B cell (primary cell): ENCODE measurements around the gene NASP. TPM values are rescaled to one million over a fixed set of nuclear protein-coding genes. Genes with fewer than 3 reads are reported as not detected.
A peak's percentile ranks its signal among the peaks of the same experiment; 100 is the strongest.

Source experiments
- ATAC-seq: fragments of 200-7000 bp; cut with Tn5 transposase; one replicate; pipeline ENCODE4 v1.10.0; 2021; ENCODE audit warnings: low read depth, mild to moderate bottlenecking, moderate number of reproducible peaks, moderate library complexity
- CTCF ChIA-PET: fragments of 350-600 bp; sonication (Branson Sonifier 250); formaldehyde crosslinking; loops from one replicate; lab custom pipeline; 2021; ENCODE audit warnings: antibody characterized with exemption, inconsistent platforms; lab: Charles Lee
- POLR2A ChIA-PET: fragments of 350-600 bp; sonication (Branson Sonifier 250); formaldehyde crosslinking; loops from one replicate; lab custom pipeline; 2021; ENCODE audit warnings: antibody characterized with exemption; lab: Charles Lee
- DNase-seq: peaks from one replicate; pipeline ENCODE4 v3.0.0; 2013
- H2AFZ ChIP-seq: 2 replicates; pipeline ENCODE4 v1.6.1; 2012; ENCODE audit warnings: mild to moderate bottlenecking, low read depth, low read length; ENCODE audit not compliant: insufficient read depth, poor library complexity, severe bottlenecking
- H3K27ac ChIP-seq, 2 donors: 1 replicate in 1 of 2; 2 replicates in 1 of 2; pipeline ENCODE4 v1.5.1; 2012 to 2013; ENCODE audit warnings: low read length in 2 of 2, mild to moderate bottlenecking in 2 of 2, moderate library complexity in 1 of 2
- H3K27me3 ChIP-seq, 4 experiments: fragments of 200-600 bp in 1 of 4; sonication (generic) in 1 of 4; replicated peaks in 1 of 4; 1 replicate in 2 of 4; 2 replicates in 2 of 4; pipeline versions ENCODE4 v1.6.1 to v1.7.0; 2013 to 2016; ENCODE audit warnings: low read length in 3 of 4, mild to moderate bottlenecking in 2 of 4, mixed read lengths in 1 of 4, moderate library complexity in 1 of 4; ENCODE audit not compliant: insufficient read depth in 4 of 4, control insufficient read depth in 3 of 4; ENCODE audit errors: control extremely low read depth in 1 of 4
- H3K36me3 ChIP-seq, 2 experiments: replicated peaks in 1 of 2; 1 replicate in 1 of 2; 2 replicates in 1 of 2; pipeline versions ENCODE4 v1.6.1 to v1.7.1; 2013; ENCODE audit warnings: low read length in 1 of 2; ENCODE audit not compliant: insufficient read depth in 2 of 2, control insufficient read depth in 1 of 2; ENCODE audit errors: control extremely low read depth in 1 of 2, extremely low read depth in 1 of 2
- H3K4me1 ChIP-seq, 2 donors: fragments of 200-600 bp in 1 of 2; sonication (generic) in 1 of 2; 1 replicate in 1 of 2; 2 replicates in 1 of 2; pipeline versions ENCODE4 v1.5.1 to v1.6.1; 2013 to 2017; ENCODE audit warnings: low read length in 2 of 2; ENCODE audit not compliant: control insufficient read depth in 2 of 2, insufficient read depth in 2 of 2
- H3K4me2 ChIP-seq: replicated peaks from 2 replicates; pipeline ENCODE3; 2012; ENCODE audit warnings: mild to moderate bottlenecking, low read depth, low read length; ENCODE audit not compliant: poor library complexity, severe bottlenecking
- H3K4me3 ChIP-seq, 5 experiments: fragments of 200-600 bp in 1 of 5; sonication (generic) in 1 of 5; 1 replicate in 3 of 5; 2 replicates in 2 of 5; pipeline versions ENCODE4 v1.5.1 to v1.7.0; 2011 to 2016; ENCODE audit warnings: low read length in 4 of 5, mild to moderate bottlenecking in 4 of 5, low read depth in 2 of 5, control low read depth in 1 of 5, moderate library complexity in 1 of 5; ENCODE audit not compliant: insufficient read depth in 1 of 5; ENCODE audit errors: control extremely low read depth in 1 of 5, extremely low read depth in 1 of 5
- H3K79me2 ChIP-seq: fragments of 200-600 bp; sonication (generic); one replicate; pipeline ENCODE4 v1.6.0; 2016; ENCODE audit warnings: low read length; ENCODE audit not compliant: control insufficient read depth, insufficient read depth
- H3K9ac ChIP-seq: fragments of 200-600 bp; sonication (generic); 2 replicates; pipeline ENCODE4 v1.6.1; 2017; ENCODE audit warnings: mild to moderate bottlenecking, low read length, moderate library complexity
- H3K9me3 ChIP-seq, 3 donors: one replicate each; pipeline versions ENCODE4 v1.6.1 to v1.7.1; 2013; ENCODE audit warnings: low read length in 2 of 3; ENCODE audit not compliant: control insufficient read depth in 2 of 3, insufficient read depth in 1 of 3; ENCODE audit errors: control extremely low read depth in 1 of 3
- H4K20me1 ChIP-seq: 2 replicates; pipeline ENCODE4 v1.6.0; 2012; ENCODE audit warnings: mild to moderate bottlenecking, low read length; ENCODE audit not compliant: insufficient read depth, control insufficient read depth, poor library complexity, severe bottlenecking
- H3K27ac Mint-ChIP-seq: one replicate; pipeline ENCODE4 v1.8.0; 2021; ENCODE audit warnings: mixed read lengths
- H3K27me3 Mint-ChIP-seq: one replicate; pipeline ENCODE4 v1.8.0; 2021; ENCODE audit warnings: mixed read lengths
- H3K4me1 Mint-ChIP-seq: one replicate; pipeline ENCODE4 v1.8.0; 2021; ENCODE audit warnings: mixed read lengths
- H3K4me3 Mint-ChIP-seq: one replicate; pipeline ENCODE4 v1.8.0; 2021; ENCODE audit warnings: mixed read lengths
- H3K9me3 Mint-ChIP-seq: one replicate; pipeline ENCODE4 v1.8.0; 2022; ENCODE audit warnings: mixed read lengths; ENCODE audit not compliant: insufficient read depth
- EZH2 ChIP-seq: IDR thresholded peaks from 2 replicates; pipeline ENCODE4 v1.6.1; 2012; ENCODE audit warnings: borderline replicate concordance, low read depth, mild to moderate bottlenecking, moderate library complexity, low read length; ENCODE audit not compliant: insufficient read depth, poor library complexity, severe bottlenecking
- WGBS: methylation state at CpG from one replicate; pipeline ENCODE4 v1.1.5; 2013; ENCODE audit warnings: missing lambda C conversion rate; ENCODE audit not compliant: insufficient coverage; 5-methylcytosine and 5-hydroxymethylcytosine counted together
- intact Hi-C: fragments of 100-400 bp; cut with micrococcal nuclease; formaldehyde crosslinking; loops from one replicate; pipeline ENCODE4 v1.10.0; 2022
- polyA plus RNA-seq: library from polyadenylated mRNA; depleted of rRNA; stranded (reverse); fragments of >200 nt; gene quantifications from 2 replicates; pipeline ENCODE4 v1.2.3, GENCODE V29; 2012
- total RNA-seq, 2 donors: library from RNA; stranded (reverse); fragments of 120-200 nt in 1 of 2; gene quantifications; 1 replicate in 1 of 2; 2 replicates in 1 of 2; pipeline versions ENCODE4 v1.2.3 to v1.2.4, GENCODE V29; 2013 to 2022
- TF ChIP-seq, protein P1 (sequence below): fragments of 200-600 bp; IDR thresholded peaks from one replicate; pipeline ENCODE4 v1.8.0; 2022; ENCODE audit warnings: antibody characterized with exemption, mild to moderate bottlenecking

The NASP gene
- total and polyA plus RNA-seq, 2 donors (not counting 1 experiment from before 2014, with no cell fraction given), result 61.0 to 151 TPM

DNA sequence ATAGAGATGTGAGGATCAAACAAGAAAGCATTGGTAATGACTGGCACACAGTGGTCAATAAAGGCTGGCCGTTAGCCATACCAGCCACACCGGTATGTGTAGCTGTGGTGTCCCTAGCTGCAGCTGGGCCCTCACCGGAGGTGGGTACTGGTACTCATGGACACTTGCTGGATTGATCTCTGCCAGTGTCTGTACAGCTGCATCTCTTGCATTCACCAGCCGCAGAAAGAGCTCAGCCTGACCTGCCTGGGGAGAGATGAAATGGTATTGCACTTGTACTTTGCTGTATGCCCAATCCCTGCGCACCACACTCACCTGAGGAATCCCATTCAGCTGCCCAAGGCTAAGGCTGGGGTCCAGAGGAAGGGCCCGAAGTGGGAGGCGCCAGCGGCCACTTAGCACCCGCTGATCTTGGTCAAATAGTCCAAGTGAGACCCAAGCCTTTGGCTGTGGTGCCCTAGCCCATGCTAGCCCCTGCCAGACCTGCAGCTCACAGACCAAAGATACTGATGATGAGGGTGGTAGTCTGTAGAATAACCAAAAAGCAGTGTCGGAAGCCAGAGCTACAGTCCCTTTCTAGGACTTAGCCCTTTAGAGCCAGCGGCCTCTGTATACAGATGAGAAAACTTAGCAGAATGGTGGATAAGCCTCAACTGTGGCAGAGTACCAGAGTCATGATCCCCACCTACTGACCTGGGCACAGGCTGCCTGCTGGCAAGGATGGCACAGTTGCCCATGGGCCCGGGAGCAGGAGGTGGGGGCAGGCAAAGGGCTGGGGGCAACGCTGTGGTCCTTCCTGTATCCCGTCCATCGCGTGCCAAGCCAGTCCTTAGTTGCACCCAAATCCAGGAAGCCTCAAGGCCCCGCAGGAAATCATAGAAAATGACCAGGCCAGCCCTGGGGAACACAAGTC is 37.0 kb downstream of the NASP start:
- H3K4me3 Mint-ChIP-seq, result no peak overlapping the region
- ATAC-seq (no peak), DNase-seq (no peak)
- peaks cover 14% of the 10 kb centered on the region for H3K4me1 Mint-ChIP-seq
- 96% methylated on average over 16 of the region's 17 CpGs for WGBS
- Histone ChIP-seq H3K4me3 (no peak overlapping the region), H2AFZ (no peak overlapping the region), H3K9ac (no peak overlapping the region), H3K4me2 (no peak overlapping the region), H3K27me3 (no peaks in the 10 kb centered on the region), H3K79me2 (no peaks in the 10 kb centered on the region), H3K36me3 (peaks cover 9 to 49% of the 10 kb centered on the region in 2 experiments), H3K9me3 (peaks cover 0 to 10% (median 0%) of the 10 kb centered on the region in 3 donors), H3K4me1 (peaks cover 5 to 8% of the 10 kb centered on the region in 2 donors), H4K20me1 (peaks cover 19% of the 10 kb centered on the region), H3K27ac (no peak overlapping the region)
- peak overlapping the region; percentile 15 for H3K27ac Mint-ChIP-seq
- CTCF ChIA-PET, result no interaction called here
- no peaks in the 10 kb centered on the region for H3K27me3 Mint-ChIP-seq
- TF ChIP-seq, protein P1, sequence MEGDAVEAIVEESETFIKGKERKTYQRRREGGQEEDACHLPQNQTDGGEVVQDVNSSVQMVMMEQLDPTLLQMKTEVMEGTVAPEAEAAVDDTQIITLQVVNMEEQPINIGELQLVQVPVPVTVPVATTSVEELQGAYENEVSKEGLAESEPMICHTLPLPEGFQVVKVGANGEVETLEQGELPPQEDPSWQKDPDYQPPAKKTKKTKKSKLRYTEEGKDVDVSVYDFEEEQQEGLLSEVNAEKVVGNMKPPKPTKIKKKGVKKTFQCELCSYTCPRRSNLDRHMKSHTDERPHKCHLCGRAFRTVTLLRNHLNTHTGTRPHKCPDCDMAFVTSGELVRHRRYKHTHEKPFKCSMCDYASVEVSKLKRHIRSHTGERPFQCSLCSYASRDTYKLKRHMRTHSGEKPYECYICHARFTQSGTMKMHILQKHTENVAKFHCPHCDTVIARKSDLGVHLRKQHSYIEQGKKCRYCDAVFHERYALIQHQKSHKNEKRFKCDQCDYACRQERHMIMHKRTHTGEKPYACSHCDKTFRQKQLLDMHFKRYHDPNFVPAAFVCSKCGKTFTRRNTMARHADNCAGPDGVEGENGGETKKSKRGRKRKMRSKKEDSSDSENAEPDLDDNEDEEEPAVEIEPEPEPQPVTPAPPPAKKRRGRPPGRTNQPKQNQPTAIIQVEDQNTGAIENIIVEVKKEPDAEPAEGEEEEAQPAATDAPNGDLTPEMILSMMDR, result no peak
- no peak for TF ChIP-seq EZH2
- intact Hi-C loops, result no loop called here
- no peaks in the 10 kb centered on the region for H3K9me3 Mint-ChIP-seq
- POLR2A ChIA-PET, result interaction anchor here (0.5 kb wide), 1 partner anchor 9 kb away, joined by 4 read pairs; no protein-coding TSS in a partner anchor

- ChIA-PET POLR2A (no interaction called here), CTCF (no interaction called here)
- no peaks in the 10 kb centered on the region for H3K27me3 Mint-ChIP-seq
- no peaks in the 10 kb centered on the region for H3K9me3 Mint-ChIP-seq
- Histone ChIP-seq H3K9me3 (peaks cover 0 to 10% (median 0%) of the 10 kb centered on the region in 3 donors), H3K27ac (no peak overlapping the region), H3K4me3 (no peak overlapping the region), H3K36me3 (peaks cover 9 to 45% of the 10 kb centered on the region in 2 experiments), H3K27me3 (no peaks in the 10 kb centered on the region), H2AFZ (no peak overlapping the region), H3K4me2 (no peak overlapping the region), H3K4me1 (peaks cover 0 to 2% of the 10 kb centered on the region in 2 donors), H4K20me1 (peaks cover 13% of the 10 kb centered on the region), H3K79me2 (no peaks in the 10 kb centered on the region), H3K9ac (no peak overlapping the region)
- DNase-seq (no peak), ATAC-seq (no peak)
- peaks cover 8% of the 10 kb centered on the region for H3K4me1 Mint-ChIP-seq
- intact Hi-C loops, result no loop called here
- WGBS, result 77% methylated on average over 3 of the region's 3 CpGs
- H3K4me3 Mint-ChIP-seq, result no peak overlapping the region
- TF ChIP-seq EZH2, result no peak
- TF ChIP-seq, protein P1, result no peak
- peak overlapping the region; percentile 15 for H3K27ac Mint-ChIP-seq
Observed at GRCh38 chr1:45621501-45621836, 37.6 kb downstream of the NASP start.
